Peyer's patch (tissue), 4 donors: ENCODE data around the gene SH3BP1.

ENCODE experiments used
- CTCF ChIP-seq, 6 experiments: fragments of 450-650 bp in 4 of 6; fragments of 200-600 bp in 2 of 6; sonication (generic) in 1 of 6; IDR thresholded peaks; one replicate each; pipeline ENCODE4 v1.5.1; 2017 to 2019; ENCODE audit warnings: antibody characterized with exemption in 6 of 6, mild to moderate bottlenecking in 3 of 6, moderate library complexity in 1 of 6
- POLR2A ChIP-seq, 2 donors: fragments of 450-650 bp; IDR thresholded peaks; one replicate each; pipeline ENCODE4 v1.5.1; 2017; ENCODE audit warnings: antibody characterized with exemption in 2 of 2, mild to moderate bottlenecking in 2 of 2, moderate library complexity in 2 of 2

GRCh38 chr22:37669586-37669985 is 30.1 kb downstream of the SH3BP1 start:
- TF ChIP-seq CTCF (IDR thresholded peaks at IDR 0.05) = no peak
- no peak for TF ChIP-seq POLR2A (IDR thresholded peaks at IDR 0.05)
